C4-2B (cell line): ENCODE data around the gene CSN1S1.
A peak's percentile ranks its signal among the peaks of the same experiment; 100 is the strongest.

ENCODE experiments used
- H3K27ac ChIP-seq: fragments of 450-650 bp; 2 replicates; pipeline ENCODE4 v1.5.1; 2017
- CTCF ChIP-seq: fragments of 450-650 bp; conservative IDR thresholded peaks from 2 replicates; pipeline ENCODE4 v1.5.1; 2017; ENCODE audit warnings: mild to moderate bottlenecking
- ZFX ChIP-seq: fragments of 450-650 bp; IDR thresholded peaks from 2 replicates; pipeline ENCODE4 v1.6.1; 2017

The CSN1S1 gene

GRCh38 chr4:69957209-69957608, 26.3 kb downstream of the CSN1S1 start:
- TF ChIP-seq ZFX (no peak), CTCF (no peak)
- no peak overlapping the region for H3K27ac ChIP-seq

GRCh38 chr4:69965628-69966027, 34.8 kb downstream of the CSN1S1 start, which contains the start of gene CSN2:
Gene CSN2, minus strand, starts transcription at chr4:69965728. Its CDS starts 4,733 bp downstream, at chr4:69960995.
- no peak within 1 kb of the TSS for H3K27ac ChIP-seq
- no peak for TF ChIP-seq ZFX
- no peak for TF ChIP-seq CTCF

DNA sequence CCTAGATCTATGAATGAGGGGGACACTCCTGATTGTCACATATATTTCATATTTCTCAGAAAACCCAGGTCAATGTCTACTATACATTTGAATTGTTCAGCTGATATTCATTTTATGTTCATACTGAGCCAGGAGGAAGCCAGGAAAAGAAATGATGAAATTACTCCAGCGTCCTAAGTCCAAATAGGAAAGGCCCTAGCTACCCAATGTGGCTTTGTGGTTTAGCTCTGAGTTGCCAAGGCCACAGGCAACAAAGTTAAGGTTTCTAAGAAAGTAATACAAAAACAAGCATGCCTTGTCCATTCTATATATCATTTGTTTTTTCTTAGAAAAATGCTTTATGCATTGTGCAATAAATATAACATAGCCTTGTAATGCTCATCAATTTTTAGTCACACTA, 39.2 kb downstream of the CSN1S1 start:
- TF ChIP-seq ZFX (no peak), CTCF (no peak)
- no peak overlapping the region for H3K27ac ChIP-seq

DNA sequence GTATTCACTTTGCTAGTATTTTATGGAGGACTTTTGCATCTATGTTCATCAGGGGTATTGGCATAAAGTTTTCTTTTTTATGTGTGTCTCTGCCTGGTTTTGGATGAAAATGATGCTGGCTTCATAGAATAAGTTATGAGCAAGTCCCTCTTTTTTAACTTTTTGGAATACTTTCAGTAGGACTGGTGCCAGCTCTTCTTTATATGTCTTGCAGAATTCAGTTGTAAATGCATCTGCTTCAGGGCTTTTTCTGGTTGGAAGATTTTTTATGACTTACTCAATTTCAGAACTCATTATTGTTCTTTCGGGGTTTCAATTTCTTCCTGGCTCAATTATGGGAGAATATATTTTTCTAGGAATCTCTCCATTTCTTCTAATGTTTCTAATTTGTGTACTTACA, 43.8 kb downstream of the CSN1S1 start:
- no peak overlapping the region for H3K27ac ChIP-seq
- no peak for TF ChIP-seq CTCF
- no peak for TF ChIP-seq ZFX

DNA sequence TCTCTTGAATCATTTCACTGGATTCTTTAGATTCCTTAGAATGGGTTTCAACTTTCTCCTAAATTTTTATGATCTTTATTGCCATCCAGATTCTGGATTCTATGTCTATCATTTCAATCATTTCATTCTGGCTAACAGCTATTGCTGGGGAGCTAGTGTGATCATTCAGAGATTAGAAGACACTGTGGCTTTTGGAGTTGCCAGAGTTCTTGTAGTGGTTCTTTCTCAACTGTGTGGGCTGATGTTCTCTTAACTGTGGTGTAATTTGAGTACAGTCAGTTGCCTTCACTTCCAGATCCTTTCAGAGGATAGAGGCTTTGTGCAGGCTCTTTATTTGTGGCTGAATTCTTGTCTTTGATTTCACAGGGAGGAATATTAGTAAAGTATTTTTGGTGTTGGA, 46.7 kb downstream of the CSN1S1 start:
- TF ChIP-seq CTCF: no peak
- no peak for TF ChIP-seq ZFX

DNA sequence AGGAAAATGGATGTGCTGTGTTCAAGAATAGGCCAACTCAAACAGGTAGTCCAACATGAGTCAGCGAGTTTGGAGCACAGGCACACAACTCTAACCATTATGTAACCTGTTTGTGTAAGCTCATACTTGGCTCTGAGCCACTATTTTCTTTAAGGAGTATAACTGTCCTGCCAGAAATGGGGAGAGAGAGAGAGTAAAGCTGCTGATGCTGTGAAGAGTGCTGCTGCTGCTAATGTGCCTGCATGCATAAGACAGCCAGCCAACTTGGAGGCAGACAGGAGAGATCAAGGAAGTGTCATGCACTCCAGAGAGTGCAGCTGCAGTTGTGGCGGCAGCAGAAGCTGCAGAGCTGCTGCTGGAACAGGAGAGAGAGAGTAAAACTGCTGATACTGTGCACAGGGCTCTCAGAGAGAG, 53.2 kb downstream of the CSN1S1 start:
- H3K27ac ChIP-seq: peak overlapping the region; percentile 77
- no peak for TF ChIP-seq ZFX
- TF ChIP-seq CTCF: no peak

More for the DNA sequence above, 46.7 kb downstream of the CSN1S1 start:
- no peak overlapping the region for H3K27ac ChIP-seq

DNA sequence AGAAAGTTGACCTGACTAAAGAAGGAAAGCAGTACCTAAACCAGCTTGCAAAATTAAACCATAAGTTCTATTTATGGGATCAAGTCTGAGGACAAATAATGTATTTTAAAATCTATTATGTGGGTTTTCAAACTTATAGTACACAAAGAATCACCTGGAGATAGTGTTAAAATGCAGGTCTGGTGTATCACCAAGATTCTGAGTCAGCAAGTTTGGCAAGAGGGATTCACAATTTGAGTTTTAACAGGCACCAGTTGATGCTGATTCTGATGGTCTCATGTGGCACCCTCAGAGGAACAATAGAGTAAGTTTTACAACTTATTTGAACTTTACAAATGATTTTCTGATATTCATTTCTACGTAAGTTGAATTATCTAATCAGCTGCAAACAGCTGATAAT, 55.8 kb downstream of the CSN1S1 start:
- H3K27ac ChIP-seq: no peak overlapping the region
- no peak for TF ChIP-seq CTCF
- no peak for TF ChIP-seq ZFX
